Fibroblast of lung (primary cell): ENCODE results near the gene TAF11L2.

Source experiments
- CTCF ChIP-seq, 2 donors: IDR thresholded peaks in 1 of 2; conservative IDR thresholded peaks in 1 of 2; 1 replicate in 1 of 2; 2 replicates in 1 of 2; pipeline ENCODE4 v1.5.1; 2011 to 2012; ENCODE audit warnings: low read length in 2 of 2, control low read depth in 1 of 2, inconsistent platforms in 1 of 2, low read depth in 1 of 2, mild to moderate bottlenecking in 1 of 2
- EZH2 ChIP-seq: IDR thresholded peaks from 2 replicates; pipeline ENCODE4 v1.5.1; 2012; ENCODE audit warnings: low read length, control low read depth, mild to moderate bottlenecking; ENCODE audit errors: missing control alignments

DNA sequence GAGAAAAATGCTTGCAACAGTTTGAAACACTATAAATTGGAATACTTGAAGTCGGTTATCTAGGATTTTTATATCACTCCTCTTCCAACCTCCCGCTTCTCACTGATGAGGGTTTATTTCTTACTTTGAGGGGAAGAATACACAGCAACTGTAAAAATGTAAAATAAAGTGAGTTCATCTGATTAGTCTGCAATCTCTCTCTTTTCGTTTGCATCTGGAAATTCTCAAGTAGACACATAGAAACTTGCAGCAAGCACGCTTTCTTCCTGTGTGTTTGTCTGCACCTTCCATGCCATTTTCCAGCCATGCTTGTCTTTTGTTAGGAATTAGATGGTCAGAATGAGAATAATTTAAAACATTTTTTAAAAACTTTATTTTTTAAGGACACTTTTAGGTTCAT, 45.1 kb upstream of the TAF11L2 start:
- TF ChIP-seq CTCF (conservative IDR thresholded peaks at IDR 0.05 in 1 of 2, IDR thresholded peaks at IDR 0.05 in 1 of 2; ENCODE audit: low read depth in 1 of 2, low read length in 2 of 2): no peak
- no peak for TF ChIP-seq EZH2
